AG04450 (cell line): ENCODE data around the gene GTF2IRD1. TPM values are rescaled to one million over a fixed set of nuclear protein-coding genes. Genes with fewer than 3 reads are reported as not detected.

Source experiments
- CTCF ChIA-PET: fragments of 300-600, 350-600 bp; formaldehyde crosslinking; extraction: SDS; loops from one replicate; lab custom pipeline; 2022; ENCODE audit warnings: antibody characterized with exemption, inconsistent platforms; lab: Charles Lee
- POLR2A ChIA-PET: fragments of 350-600 bp; formaldehyde crosslinking; extraction: SDS; loops from one replicate; lab custom pipeline; 2021; ENCODE audit warnings: antibody characterized with exemption, inconsistent platforms; lab: Yijun Ruan, JAX
- DNase-seq: peaks from one replicate; pipeline ENCODE4 v3.0.0-alpha.2; 2011; ENCODE audit warnings: low read depth, low spot score
- H3K27ac ChIP-seq: one replicate; pipeline ENCODE4 v1.5.1; 2012; ENCODE audit warnings: low read depth, low read length, control low read depth
- H3K27me3 ChIP-seq: one replicate; pipeline ENCODE4 v1.6.0; 2012; ENCODE audit warnings: low read length; ENCODE audit not compliant: control insufficient read depth, insufficient read depth
- H3K4me3 ChIP-seq: 2 replicates; pipeline ENCODE4 v1.5.1; 2011; ENCODE audit warnings: mild to moderate bottlenecking, low read depth, low read length, control low read depth
- H3K9me3 ChIP-seq: 2 replicates; pipeline ENCODE4 v1.5.1; 2012; ENCODE audit warnings: low read length; ENCODE audit not compliant: control insufficient read depth, insufficient read depth
- CTCF ChIP-seq: IDR thresholded peaks from 2 replicates; pipeline ENCODE4 v1.5.1; 2011; ENCODE audit warnings: low read depth, low read length, control low read depth, inconsistent platforms
- polyA minus RNA-seq: library from RNA; depleted of rRNA, polyadenylated mRNA; stranded (reverse); fragments of >200 nt; gene quantifications from 2 replicates; pipeline ENCODE4 v1.2.3, GENCODE V29; 2011; rRNA and poly(A)+ RNA removed
- polyA plus RNA-seq: library from polyadenylated mRNA; depleted of rRNA; stranded (reverse); fragments of >200 nt; gene quantifications from 2 replicates; pipeline ENCODE4 v1.2.3, GENCODE V29; 2011; rRNA removed

The GTF2IRD1 gene
- polyA plus RNA-seq (23.5 and 27.3 TPM in 2 replicates), polyA minus RNA-seq (28.1 and 37.7 TPM in 2 replicates)

GRCh38 chr7:74453322-74454011 lies at the start of gene GTF2IRD1:
Gene GTF2IRD1, plus strand, starts transcription at chr7:74453906. Its CDS starts 54,175 bp downstream, at chr7:74508081.
- H3K27ac ChIP-seq, result peak within 1 kb of the TSS; percentile 39
- ChIA-PET CTCF (no interaction called here), POLR2A (no interaction called here)
- peak; percentile 44 for DNase-seq
- TF ChIP-seq CTCF, result no peak
- H3K9me3 ChIP-seq, result no peaks in the 10 kb centered on the region; the same call in 1 of the 2 replicates
- peak within 1 kb of the TSS; percentile 70 for H3K4me3 ChIP-seq
- H3K27me3 ChIP-seq, result no peaks in the 10 kb centered on the region

GRCh38 chr7:74404388-74404700 lies 49.4 kb upstream of the GTF2IRD1 start:
- POLR2A ChIA-PET, result no interaction called here

DNA sequence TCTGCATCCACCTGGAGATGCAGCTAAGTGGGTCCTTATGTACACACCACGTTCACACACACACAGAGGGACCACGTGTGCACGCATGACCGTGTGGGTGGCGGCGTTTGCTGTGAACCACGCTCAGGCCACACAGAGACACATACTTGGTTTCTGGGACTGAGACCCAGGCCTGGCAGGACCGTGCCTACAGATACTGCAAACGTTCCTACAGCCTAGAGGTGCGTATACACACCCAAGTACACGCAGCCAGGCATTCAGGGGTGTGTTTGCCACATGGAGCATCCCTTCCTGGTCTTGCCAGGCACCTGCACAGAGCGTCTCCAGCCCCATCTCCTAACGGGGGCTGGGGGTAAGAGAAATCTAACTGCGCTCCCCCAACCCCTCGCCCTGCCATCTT lies 49.0 kb upstream of the GTF2IRD1 start:
- no peak for TF ChIP-seq CTCF
- Histone ChIP-seq H3K27me3 (no peaks in the 10 kb centered on the region), H3K4me3 (no peak overlapping the region), H3K9me3 (no peaks in the 10 kb centered on the region; the same call in 1 of the 2 replicates), H3K27ac (no peak overlapping the region)
- no peak for DNase-seq
- ChIA-PET POLR2A (no interaction called here), CTCF (interaction anchor here (0.6 to 2.0 kb wide), 4 partner anchors 9 to 198 kb away, joined by 3 to 8 read pairs (median 4); no protein-coding TSS in a partner anchor)

More at GRCh38 chr7:74404388-74404700, 49.4 kb upstream of the GTF2IRD1 start:
- CTCF ChIA-PET, result interaction anchor here (0.5 to 2.0 kb wide), 3 partner anchors 9 to 198 kb away, joined by 3 to 8 read pairs (median 6); no protein-coding TSS in a partner anchor
- Histone ChIP-seq H3K27me3 (no peaks in the 10 kb centered on the region), H3K27ac (no peak overlapping the region), H3K9me3 (no peaks in the 10 kb centered on the region; the same call in 1 of the 2 replicates), H3K4me3 (no peak overlapping the region)
- no peak for DNase-seq
- no peak for TF ChIP-seq CTCF

DNA sequence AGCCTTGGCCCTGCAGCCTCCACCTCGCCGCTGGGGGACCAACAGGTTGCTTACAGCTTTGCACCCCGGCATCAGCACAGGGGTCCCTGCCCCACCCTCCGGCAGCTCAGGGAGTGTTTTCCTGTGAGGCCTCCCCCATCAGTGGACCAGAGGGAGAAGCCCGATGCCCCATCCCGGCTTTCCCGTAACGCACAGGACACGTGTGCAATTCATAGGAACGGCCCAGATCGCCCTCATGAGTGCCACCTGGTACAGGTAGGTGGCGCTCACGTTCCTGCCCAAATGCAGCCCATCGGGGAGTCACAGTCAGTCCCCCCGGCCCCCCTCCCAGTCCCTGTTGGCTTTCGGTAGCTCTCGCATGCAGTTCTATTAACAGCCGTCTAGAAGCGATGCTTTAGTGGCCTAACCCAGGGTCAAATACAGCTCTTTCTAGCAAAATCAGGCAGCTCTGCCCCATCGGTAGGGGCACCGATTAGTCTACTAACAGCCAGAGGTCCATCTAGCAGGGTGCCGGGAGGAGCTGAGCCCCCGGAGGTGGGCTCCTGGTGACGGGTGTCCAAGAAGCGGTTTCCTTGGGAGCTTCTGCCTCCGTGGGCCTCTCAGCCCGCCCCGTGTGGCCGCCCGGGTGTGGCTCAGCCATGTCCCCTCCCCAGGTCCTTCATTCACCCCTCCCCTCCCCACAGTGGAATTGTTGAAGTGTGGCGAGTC lies 48.4 kb upstream of the GTF2IRD1 start:
- Histone ChIP-seq H3K4me3 (no peak overlapping the region), H3K27me3 (no peaks in the 10 kb centered on the region), H3K9me3 (no peaks in the 10 kb centered on the region; the same call in 1 of the 2 replicates), H3K27ac (no peak overlapping the region)
- CTCF ChIA-PET, result interaction anchor here (0.6 to 2.0 kb wide), 9 partner anchors 8 to 1552 kb away, joined by 3 to 11 read pairs (median 5); no protein-coding TSS in a partner anchor
- POLR2A ChIA-PET, result no interaction called here
- DNase-seq, result no peak
- TF ChIP-seq CTCF, result peak; percentile 33
